Left ventricle myocardium inferior (tissue), 1 donor: Measurements from ENCODE around the gene CHAMP1. TPM values are rescaled to one million over a fixed set of nuclear protein-coding genes. Genes with fewer than 3 reads are reported as not detected.
"Not testable (repeated sequence)": the region's sequence is repeated elsewhere in the genome, so short reads cannot be mapped to it uniquely, and the experiment has no call there.

ENCODE experiments used
- DNase-seq: peaks from one replicate; pipeline ENCODE4 v3.0.0-alpha.2; 2020
- H3K27ac ChIP-seq: fragments of 200-600 bp; replicated peaks from 2 replicates; pipeline ENCODE4 v1.8.0; 2021
- H3K27me3 ChIP-seq: fragments of 200-600 bp; 2 replicates; pipeline ENCODE4 v1.8.0; 2021; ENCODE audit warnings: low read depth
- H3K36me3 ChIP-seq: fragments of 200-600 bp; 2 replicates; pipeline ENCODE4 v1.8.0; 2021
- H3K4me1 ChIP-seq: fragments of 200-600 bp; 2 replicates; pipeline ENCODE4 v1.8.0; 2021
- H3K4me3 ChIP-seq: fragments of 200-600 bp; 2 replicates; pipeline ENCODE4 v1.8.0; 2021; ENCODE audit warnings: mild to moderate bottlenecking, moderate library complexity
- H3K9me3 ChIP-seq: fragments of 200-600 bp; replicated peaks from 2 replicates; pipeline ENCODE4 v1.8.0; 2021
- intact Hi-C: fragments of 100-400 bp; cut with micrococcal nuclease; formaldehyde crosslinking; loops from one replicate; pipeline ENCODE4 v1.11.0; 2022
- microRNA-seq: library from miRNA; unstranded; fragments of <30 nt; microRNA quantifications from one replicate; pipeline ENCODE4 v1.2.0, GENCODE V29; 2020
- total RNA-seq: library from RNA; stranded (reverse); fragmentation: NEBNext Ultra II Directional; extraction: Animal tissue kit (Norgen Biotek cat#: 25700); gene quantifications from one replicate; pipeline ENCODE4 v1.2.1, GENCODE V29; 2021
- TF ChIP-seq, protein P1 (sequence below): fragments of 200-600 bp; IDR thresholded peaks from 2 replicates; pipeline ENCODE4 v1.8.0; 2021; ENCODE audit warnings: antibody characterized with exemption, mild to moderate bottlenecking, borderline replicate concordance
- donor health status: DM: no; HTN: yes; CAD: no; lungs with severe emphysema.

CHAMP1 gene
- total RNA-seq, 1 donor from 2014 or later, result 9.0 TPM

DNA sequence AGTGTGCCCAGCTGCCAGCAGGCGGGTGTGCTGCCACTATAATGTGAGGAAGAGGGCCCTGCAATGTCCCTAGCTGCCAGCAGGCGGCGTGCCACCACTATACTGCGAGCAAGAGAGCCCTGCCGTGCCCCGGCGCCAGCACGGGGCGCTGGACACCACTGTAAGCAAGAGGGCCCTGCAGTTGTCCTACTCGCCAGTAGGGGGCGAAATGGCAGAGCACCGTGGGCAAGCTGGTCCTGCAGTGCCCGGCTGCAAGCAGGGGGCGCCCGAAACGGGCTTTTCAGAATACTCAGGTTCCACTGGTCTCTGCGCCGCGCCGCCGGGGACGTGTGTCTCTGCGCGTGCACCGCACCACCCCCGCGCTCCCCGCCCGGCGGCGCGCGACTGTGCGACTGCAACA lies 38.5 kb downstream of the CHAMP1 start:
- H3K27ac ChIP-seq, H3K27me3 ChIP-seq, intact Hi-C loops, H3K9me3 ChIP-seq, H3K4me3 ChIP-seq, H3K36me3 ChIP-seq, H3K4me1 ChIP-seq: not testable (repeated sequence)
- TF ChIP-seq, protein P1, sequence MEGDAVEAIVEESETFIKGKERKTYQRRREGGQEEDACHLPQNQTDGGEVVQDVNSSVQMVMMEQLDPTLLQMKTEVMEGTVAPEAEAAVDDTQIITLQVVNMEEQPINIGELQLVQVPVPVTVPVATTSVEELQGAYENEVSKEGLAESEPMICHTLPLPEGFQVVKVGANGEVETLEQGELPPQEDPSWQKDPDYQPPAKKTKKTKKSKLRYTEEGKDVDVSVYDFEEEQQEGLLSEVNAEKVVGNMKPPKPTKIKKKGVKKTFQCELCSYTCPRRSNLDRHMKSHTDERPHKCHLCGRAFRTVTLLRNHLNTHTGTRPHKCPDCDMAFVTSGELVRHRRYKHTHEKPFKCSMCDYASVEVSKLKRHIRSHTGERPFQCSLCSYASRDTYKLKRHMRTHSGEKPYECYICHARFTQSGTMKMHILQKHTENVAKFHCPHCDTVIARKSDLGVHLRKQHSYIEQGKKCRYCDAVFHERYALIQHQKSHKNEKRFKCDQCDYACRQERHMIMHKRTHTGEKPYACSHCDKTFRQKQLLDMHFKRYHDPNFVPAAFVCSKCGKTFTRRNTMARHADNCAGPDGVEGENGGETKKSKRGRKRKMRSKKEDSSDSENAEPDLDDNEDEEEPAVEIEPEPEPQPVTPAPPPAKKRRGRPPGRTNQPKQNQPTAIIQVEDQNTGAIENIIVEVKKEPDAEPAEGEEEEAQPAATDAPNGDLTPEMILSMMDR, result peak; percentile 59
- peak; percentile 65 for DNase-seq

DNA sequence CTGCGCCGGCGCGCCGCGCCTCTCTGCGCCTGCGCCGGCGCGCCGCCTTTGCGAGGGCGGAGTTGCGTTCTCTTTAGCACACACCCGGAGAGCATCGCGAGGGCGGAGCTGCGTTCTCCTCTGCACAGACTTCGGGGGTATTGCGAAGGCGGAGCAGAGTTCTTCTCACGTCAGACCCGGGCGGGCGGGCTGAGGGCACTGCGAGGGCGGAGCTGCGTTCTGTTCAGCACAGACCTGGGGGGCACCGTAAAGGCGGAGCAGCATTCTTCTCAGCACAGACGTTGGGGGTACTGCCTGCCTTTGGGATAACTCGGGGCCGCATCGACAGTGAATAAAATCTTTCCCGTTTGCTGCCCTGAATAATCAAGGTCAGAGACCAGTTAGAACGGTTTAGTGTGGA lies 39.1 kb downstream of the CHAMP1 start:
- H3K27me3 ChIP-seq, DNase-seq, intact Hi-C loops, H3K36me3 ChIP-seq, H3K9me3 ChIP-seq, H3K4me1 ChIP-seq, H3K4me3 ChIP-seq, H3K27ac ChIP-seq: not testable (repeated sequence)

Small RNA genes within 50 kb of the gene (microRNA-seq; reads per million reads assigned to microRNA genes)
- not detected for gene MIR4502

Other genes with a start within 250 kb of the CHAMP1 start
- gene RASA3, start 181.9 kb upstream of the CHAMP1 start, total RNA-seq, result 9.5 TPM
- gene CFAP97D2, start 135.2 kb upstream of the CHAMP1 start, total RNA-seq, result not detected
- 34.5 TPM for gene CDC16, start 79.6 kb upstream of the CHAMP1 start, total RNA-seq
- 21.8 TPM for gene UPF3A, start 32.9 kb upstream of the CHAMP1 start, total RNA-seq